Subcutaneous adipose tissue (tissue), 4 donors: Measurements from ENCODE around the gene FCRL5. TPM values are rescaled to one million over a fixed set of nuclear protein-coding genes. Genes with fewer than 3 reads are reported as not detected.

ENCODE experiments used
- CTCF ChIP-seq: fragments of 450-650 bp; IDR thresholded peaks from one replicate; pipeline ENCODE4 v1.5.1; 2016; ENCODE audit warnings: low read depth, mild to moderate bottlenecking, control low read depth, antibody characterized with exemption, moderate library complexity
- total RNA-seq, 4 donors: library from RNA; depleted of rRNA; stranded (reverse); fragments of >200 nt; gene quantifications; one replicate each; pipeline ENCODE4 v1.1.0, GENCODE V29; 2016

The FCRL5 gene
- total RNA-seq, 4 donors from 2014 or later, result under 0.01 to 0.34 TPM; not detected in 2

GRCh38 chr1:157521056-157521455 lies 31.3 kb downstream of the FCRL5 start:
- TF ChIP-seq CTCF, result no peak

GRCh38 chr1:157520386-157520935 lies 31.9 kb downstream of the FCRL5 start:
- TF ChIP-seq CTCF, result no peak

GRCh38 chr1:157519451-157519850 lies 32.9 kb downstream of the FCRL5 start:
- no peak for TF ChIP-seq CTCF

- no peak for TF ChIP-seq CTCF
Observed at GRCh38 chr1:157517016-157517415, 35.3 kb downstream of the FCRL5 start.

GRCh38 chr1:157515709-157516108 lies 36.6 kb downstream of the FCRL5 start:
- no peak for TF ChIP-seq CTCF

GRCh38 chr1:157515141-157515540 lies 37.2 kb downstream of the FCRL5 start:
- TF ChIP-seq CTCF, result no peak

GRCh38 chr1:157512036-157512969 lies 40.0 kb downstream of the FCRL5 start:
- no peak for TF ChIP-seq CTCF
